NCI-H1092 (cell line): ENCODE measurements around the gene SLC2A4RG.
"Not testable (repeated sequence)": the region's sequence is repeated elsewhere in the genome, so short reads cannot be mapped to it uniquely, and the experiment has no call there.

Source experiments
- DNase-seq: peaks from one replicate; lab custom pipeline; 2025; lab: John Stamatoyannopoulos, UW

SLC2A4RG gene

GRCh38 chr20:63714858-63715257, 24.7 kb upstream of the SLC2A4RG start:
- no peak for DNase-seq

DNA sequence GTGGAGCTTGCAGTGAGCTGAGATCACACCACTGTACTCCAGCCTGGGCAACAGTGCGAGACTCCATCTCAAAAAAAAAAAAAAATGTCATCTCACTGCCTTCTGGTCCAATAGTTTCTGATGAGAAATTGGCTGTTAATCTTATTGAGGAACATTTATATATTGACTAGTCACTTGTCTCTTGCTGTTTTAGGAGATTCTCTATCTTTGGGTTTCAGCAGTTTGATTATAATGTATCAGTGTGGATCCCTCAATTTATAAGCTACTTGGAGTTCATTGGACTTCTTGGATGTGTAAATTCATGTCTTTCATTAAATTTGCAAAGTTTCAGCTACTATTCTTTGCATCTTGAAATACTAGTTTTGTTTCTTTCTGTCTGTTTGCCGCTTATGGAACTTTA, 20.6 kb upstream of the SLC2A4RG start:
- no peak for DNase-seq

- DNase-seq = not testable (repeated sequence)
Observed at GRCh38 chr20:63722967-63723622, 16.5 kb upstream of the SLC2A4RG start.

DNA sequence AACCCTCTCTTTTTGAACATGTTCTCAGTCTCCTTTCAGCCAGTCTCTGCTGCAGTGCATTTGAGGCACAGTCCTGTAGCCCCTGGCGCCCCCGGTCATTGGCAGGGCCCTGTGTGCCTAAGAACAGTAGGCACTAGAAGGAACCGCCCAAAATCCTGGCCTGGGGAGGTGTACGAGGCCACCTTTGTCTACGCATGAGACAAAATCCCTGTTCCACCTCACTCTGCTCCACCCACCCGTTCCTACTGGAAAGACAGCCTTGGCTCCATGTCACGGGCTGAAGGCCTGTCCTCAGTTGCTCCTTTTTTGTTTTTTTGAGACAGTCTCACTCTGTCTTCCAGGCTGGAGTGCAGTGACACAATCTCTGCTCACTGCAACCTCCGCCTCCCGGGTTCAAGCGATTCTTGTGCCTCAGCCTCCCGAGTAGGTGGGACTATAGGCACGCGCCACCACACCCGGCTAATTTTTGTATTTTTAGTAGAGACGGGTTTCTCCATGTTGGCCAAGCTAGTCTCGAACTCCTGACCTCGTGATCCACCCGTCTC, 9.3 kb upstream of the SLC2A4RG start:
- DNase-seq = not testable (repeated sequence)

DNA sequence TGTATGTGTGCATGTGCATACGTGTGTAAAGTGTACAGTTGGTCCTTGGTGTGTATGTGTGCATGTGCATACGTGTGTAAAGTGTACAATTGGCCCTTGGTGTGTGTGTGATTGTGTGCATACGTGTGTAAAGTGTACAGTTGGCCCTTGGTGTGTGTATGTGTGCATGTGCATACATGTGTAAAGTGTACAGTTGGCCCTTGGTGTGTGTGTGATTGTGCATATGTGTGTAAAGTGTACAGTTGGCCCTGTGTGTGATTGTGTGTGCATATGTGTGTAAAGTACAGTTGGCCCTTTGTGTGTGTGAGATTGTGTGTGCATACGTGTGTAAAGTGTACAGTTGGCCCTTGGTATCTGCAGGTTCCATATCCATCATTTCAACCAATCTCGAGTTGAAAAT, 8.2 kb upstream of the SLC2A4RG start:
- DNase-seq = no peak

DNA sequence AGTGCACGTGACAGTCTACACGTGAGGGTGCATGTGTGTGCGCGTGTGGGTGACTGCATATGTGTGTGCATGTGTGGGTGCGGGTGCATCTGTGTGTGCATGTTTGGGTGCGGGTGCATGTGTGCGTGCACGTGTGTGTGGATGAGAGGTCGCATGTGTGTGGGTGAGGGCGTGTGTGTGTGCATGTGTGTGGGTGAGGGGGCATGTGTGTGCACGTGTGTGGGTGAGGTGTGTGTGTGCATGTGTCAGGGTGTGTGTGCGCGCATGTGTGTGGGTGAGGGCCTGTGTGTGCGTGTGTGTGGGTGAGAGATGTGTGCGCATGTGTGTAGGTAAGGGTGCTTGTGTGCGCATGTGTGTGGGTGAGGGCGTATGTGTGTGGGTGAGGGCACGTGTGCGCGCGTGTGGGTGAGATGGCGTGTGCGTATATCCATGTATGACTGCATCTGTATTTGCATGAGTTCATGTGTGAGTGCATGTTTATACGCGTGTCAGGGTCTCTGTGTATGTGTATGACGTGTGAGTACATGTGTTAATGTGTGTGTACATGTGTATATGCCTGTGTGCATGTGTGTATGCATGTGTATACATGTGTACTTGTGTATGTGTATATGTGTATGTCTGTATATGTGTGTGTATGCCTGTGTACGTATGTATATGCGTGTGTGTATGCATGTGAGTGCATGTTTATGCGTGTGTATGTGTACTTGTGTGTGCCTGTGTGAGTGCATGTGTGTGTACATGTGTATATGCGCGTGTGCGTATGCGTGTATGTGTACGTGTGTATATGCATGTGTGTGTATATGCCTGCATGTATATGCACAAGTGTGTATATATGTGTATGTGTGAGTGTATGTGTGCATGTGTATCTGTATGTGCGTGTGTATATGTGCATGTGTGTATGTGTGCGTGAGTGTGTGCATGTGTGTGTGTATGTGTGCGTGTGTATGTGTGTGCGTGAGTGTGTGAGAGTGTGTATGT, 7.2 kb upstream of the SLC2A4RG start:
- no peak for DNase-seq

DNA sequence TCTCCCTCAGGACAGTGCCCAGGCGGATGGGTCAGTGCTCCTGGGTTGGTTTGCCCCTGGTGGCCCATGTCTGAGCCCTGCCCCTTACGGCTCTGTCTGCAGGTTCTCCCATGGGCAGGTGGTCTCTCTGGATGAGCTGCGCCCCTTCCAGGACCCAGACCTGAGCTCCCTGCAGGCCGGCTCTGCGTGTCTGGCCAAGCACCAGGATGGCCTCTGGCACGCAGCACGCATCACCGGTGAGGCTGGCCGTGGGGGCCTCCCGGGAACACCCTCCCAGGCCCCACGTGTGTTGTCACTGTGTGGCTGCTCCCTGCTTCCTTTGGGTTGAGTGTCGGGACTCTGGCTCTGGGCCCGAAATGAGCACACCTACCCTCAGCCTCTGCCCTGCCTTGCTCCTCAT, 6.5 kb upstream of the SLC2A4RG start:
- DNase-seq = no peak

GRCh38 chr20:63733579-63734081, 5.9 kb upstream of the SLC2A4RG start:
- no peak for DNase-seq

- no peak for DNase-seq
Observed at GRCh38 chr20:63734111-63734945, 5.2 kb upstream of the SLC2A4RG start.

DNA sequence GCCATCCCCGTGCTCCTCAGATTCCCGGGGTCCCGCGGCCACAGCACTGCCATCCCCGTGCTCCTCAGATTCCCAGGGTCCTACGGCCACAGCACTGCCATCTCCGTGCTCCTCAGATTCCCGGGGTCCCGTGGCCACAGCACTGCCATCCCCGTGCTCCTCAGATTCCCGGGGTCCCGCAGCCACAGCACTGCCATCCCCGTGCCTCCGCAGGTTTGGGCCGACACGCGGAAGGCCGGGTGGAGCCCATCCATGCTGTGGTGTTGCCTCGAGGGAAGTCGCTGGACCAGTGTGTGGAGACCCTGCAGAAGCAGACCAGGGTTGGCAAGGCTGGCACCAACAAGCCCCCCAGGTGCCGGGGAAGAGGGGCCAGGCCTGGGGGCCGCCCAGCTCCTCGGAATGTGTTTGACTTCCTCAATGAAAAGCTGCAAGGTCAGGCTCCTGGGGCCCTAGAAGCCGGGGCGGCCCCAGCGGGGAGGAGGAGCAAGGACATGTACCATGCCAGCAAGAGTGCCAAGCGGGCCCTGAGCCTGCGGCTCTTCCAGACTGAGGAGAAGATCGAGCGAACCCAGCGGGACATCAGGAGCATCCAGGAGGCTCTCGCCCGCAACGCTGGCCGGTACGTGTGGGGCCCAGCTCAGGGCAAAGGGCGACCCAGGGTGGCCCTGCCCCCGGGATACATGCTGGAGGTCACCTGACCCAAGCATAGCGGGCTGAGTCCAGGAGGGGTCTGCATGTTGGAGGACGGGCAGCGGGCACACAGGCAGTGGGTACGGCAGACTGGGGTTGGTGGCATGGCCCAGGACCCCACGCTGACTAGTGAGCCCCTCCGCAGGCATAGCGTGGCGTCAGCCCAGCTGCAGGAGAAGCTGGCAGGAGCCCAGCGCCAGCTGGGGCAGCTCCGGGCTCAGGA, 4.4 kb upstream of the SLC2A4RG start:
- no peak for DNase-seq

DNA sequence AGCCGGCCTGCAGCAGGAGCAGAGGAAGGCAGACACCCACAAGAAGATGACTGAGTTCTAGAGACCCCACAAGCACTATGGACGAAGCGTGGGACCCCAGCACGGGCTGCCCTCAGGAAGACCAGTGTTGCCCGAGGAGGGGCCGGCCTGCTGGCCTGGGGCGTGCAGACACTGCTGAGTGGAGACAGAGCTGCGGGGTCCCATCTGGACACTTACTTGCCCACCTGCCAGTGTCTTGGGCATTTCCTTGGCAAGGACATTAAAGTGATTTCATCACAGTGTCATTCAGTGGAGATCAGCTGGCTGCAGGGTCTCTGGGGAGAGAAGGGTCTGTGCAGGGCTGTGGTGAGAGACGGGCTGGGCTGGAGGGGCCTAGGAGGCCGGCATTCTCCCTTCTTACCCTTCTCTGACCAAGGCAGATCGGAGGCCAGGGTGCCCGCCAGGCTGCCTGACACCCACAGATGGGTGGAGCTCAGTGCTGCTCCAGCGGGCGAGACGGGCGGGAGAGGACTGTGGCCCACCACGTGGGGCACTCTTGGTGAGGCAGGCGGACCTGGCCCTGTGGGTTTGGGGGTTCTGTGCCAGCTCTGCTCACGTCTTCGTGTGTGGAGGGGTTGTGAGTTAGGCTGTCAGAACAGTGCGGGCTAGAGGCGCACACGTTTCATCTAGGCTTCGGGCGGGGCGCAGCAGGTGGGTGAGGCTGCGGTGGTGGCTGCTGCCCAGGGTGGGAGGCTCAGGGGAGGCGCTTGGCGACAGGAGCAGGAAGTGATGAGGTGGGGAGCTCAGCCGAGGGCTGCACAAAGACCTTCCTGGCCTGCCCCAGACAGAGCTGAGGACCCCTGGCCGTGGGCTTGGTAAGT, 3.5 kb upstream of the SLC2A4RG start, which contains the start of gene LIME1:
TSS of gene LIME1 (plus strand) at position 806 of the 860 bp plus-strand sequence. CDS start 886 bp downstream, outside the sequence.
- no peak for DNase-seq

DNA sequence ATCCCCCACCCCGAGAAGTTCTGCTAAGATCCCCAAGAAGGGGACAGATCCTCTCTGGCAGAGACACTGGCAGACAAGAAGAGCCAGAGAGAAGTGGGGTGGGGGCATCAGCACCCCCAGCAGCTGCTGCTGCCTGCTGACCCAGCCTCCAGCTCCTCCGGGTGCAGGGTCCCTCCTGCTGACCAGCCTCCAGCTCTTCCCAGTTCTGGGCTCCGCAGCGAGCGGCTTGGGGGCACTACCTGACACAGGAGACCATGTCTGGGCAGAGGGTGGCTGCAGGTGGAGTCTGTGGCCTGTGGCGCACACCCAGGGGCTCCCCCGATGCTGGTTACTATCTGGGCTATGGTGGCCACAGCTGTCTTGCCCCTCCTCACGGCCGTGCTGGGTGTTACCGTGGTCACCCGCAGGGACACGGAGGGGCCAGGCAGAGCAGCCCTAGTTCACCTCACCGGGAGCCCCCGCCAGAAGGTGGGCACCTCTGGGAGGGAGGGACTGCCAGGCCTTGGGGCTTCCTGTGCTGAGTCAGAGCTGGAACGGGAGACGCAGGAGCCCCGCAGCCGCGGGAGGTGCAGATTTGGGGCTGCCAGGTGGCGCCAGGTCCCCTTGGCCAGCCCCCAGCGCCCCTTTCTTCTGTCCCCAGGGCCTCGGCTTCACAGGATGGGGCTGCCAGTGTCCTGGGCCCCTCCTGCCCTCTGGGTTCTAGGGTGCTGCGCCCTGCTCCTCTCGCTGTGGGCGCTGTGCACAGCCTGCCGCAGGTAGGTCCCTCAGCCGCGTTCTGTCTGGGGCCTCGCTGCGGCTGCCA, 2.5 kb upstream of the SLC2A4RG start:
- no peak for DNase-seq

- DNase-seq = no peak
Observed at GRCh38 chr20:63737695-63737944, 2.0 kb upstream of the SLC2A4RG start.

DNA sequence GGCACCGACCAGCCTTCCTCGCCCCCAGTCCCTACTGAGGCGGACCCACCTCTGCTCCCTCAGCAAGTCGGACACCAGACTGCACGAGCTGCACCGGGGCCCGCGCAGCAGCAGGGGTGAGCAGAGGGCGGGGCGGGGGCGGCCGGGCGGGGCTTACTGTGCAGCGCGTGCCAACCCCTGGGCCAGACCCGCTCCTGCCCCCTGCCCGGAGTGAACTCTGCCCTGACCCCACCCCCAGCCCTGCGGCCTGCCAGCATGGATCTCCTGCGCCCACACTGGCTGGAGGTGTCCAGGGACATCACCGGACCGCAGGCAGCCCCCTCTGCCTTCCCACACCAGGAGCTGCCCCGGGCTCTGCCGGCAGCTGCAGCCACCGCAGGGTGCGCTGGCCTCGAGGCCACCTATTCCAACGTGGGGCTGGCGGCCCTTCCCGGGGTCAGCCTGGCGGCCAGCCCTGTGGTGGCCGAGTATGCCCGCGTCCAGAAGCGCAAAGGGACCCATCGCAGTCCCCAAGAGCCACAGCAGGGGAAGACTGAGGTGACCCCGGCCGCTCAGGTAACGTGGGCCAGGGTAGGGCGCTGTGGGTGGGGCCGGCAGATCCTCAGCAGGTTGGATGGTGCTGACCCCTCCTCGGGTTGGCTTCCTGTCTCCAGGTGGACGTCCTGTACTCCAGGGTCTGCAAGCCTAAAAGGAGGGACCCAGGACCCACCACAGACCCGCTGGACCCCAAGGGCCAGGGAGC, 1.5 kb upstream of the SLC2A4RG start:
- DNase-seq = no peak

DNA sequence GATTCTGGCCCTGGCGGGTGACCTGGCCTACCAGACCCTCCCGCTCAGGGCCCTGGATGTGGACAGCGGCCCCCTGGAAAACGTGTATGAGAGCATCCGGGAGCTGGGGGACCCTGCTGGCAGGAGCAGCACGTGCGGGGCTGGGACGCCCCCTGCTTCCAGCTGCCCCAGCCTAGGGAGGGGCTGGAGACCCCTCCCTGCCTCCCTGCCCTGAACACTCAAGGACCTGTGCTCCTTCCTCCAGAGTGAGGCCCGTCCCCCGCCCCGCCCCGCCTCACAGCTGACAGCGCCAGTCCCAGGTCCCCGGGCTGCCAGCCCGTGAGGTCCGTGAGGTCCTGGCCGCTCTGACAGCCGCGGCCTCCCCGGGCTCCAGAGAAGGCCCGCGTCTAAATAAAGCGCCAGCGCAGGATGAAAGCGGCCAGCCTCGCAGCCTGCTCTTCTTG, 868 bp upstream of the SLC2A4RG start:
- DNase-seq = no peak

DNA sequence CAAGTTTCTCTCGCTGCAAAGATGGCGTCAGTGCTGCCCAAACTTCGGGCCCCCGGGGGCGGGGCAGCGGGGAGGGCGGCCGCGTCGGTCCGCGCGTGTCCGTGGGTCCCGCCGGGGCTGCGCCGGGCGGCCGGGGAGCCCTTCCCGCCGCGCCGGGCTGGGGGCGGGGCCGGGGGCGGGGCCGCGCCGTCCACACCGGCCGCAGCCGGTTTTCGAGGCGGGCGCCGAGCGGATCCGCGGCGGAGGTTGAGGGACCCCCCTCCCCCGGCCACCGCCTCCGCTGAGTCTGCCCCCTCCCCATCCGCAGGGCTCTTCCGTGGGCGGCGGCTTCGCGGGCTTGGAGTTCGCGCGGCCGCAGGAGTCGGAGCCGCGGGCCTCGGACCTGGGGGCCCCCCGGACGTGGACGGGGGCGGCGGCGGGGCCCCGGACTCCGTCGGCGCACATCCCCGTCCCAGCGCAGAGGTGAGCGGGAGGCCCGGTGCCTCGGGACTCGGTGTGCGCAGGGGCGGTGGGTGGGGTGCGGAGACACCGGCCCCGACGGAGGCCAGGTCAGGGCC, 572 bp downstream of the SLC2A4RG start:
- peak; percentile 34 for DNase-seq

DNA sequence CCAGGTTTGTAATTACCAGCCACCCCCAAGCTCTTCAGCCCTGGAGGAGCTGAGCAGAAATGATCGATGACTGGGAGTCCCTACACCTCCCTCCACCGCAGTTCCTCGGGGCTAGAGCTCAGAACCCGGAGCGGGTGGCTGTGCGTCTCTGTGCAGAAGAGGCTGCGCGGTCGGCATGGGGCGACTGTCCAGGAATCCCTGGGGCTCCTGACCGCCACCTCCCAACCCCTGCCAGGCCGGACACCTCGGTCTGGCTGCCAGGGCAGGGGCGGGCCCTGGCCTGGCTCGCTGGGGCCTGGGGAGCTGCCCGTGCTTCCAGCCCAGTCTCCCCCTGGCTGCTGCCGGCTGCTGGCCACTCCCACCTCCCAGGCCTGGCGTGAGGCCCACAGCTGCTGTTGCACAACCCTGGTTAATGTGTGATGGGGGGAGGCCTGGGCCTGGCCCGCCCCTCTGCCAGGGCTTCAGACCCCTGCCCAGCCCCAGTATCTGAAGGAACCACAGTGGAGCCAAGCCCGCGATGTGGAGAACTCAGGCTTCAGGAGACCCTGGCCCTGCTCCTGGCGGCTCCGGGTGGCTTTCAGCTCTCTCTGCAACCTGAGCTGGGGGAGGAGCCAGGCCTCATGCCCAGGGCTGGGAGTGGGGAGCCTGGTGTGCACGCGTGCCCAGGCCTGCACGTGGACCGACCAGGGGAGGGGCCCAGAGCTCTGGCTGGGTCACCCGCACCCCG, 1.2 kb downstream of the SLC2A4RG start:
- peak; percentile 52 for DNase-seq
